H1 (cell line): ENCODE data around the gene IL1RL1. TPM values are rescaled to one million over a fixed set of nuclear protein-coding genes. Genes with fewer than 3 reads are reported as not detected.

Experiments used
- CTCF ChIA-PET: fragments of 300-600 bp; sonication (Branson Sonifier 250); formaldehyde crosslinking; loops from one replicate; lab custom pipeline; 2021; ENCODE audit not compliant: partially characterized antibody; lab: Charles Lee
- POLR2A ChIA-PET: fragments of 300-600 bp; sonication (Branson Sonifier 250); formaldehyde crosslinking; loops from one replicate; lab custom pipeline; 2021; ENCODE audit warnings: inconsistent platforms; ENCODE audit not compliant: partially characterized antibody; lab: Charles Lee
- DNase-seq, 2 experiments: peaks; one replicate each; pipeline versions ENCODE4 v3.0.0 to v3.0.0-alpha.2; 2010 to 2022; ENCODE audit warnings: low spot score in 2 of 2, low read depth in 1 of 2, mixed read lengths in 1 of 2
- FAIRE-seq: peaks from 2 replicates; lab custom pipeline; 2011; peaks lifted over from hg19 to GRCh38; lab: Jason Lieb, UNC
- H2AFZ ChIP-seq: 2 replicates; pipeline ENCODE4 v1.8.1; 2012; ENCODE audit warnings: low read length, inconsistent platforms
- H2AK5ac ChIP-seq: 2 replicates; pipeline ENCODE4 v1.6.1; 2013; ENCODE audit warnings: low read depth, low read length
- H2BK120ac ChIP-seq: replicated peaks from 2 replicates; pipeline ENCODE3; 2013; ENCODE audit warnings: low read depth, low read length, inconsistent platforms
- H2BK12ac ChIP-seq: 2 replicates; pipeline ENCODE4 v1.6.1; 2013; ENCODE audit warnings: low read depth, low read length
- H2BK15ac ChIP-seq: 2 replicates; pipeline ENCODE4 v1.6.1; 2013; ENCODE audit warnings: low read length
- H2BK20ac ChIP-seq: 2 replicates; pipeline ENCODE4 v1.6.1; 2013; ENCODE audit warnings: low read length
- H2BK5ac ChIP-seq: 2 replicates; pipeline ENCODE4 v1.6.1; 2013; ENCODE audit warnings: low read depth, low read length
- H3K14ac ChIP-seq: 2 replicates; pipeline ENCODE4 v1.6.1; 2013; ENCODE audit warnings: inconsistent platforms; ENCODE audit not compliant: insufficient read length
- H3K18ac ChIP-seq: 2 replicates; pipeline ENCODE4 v1.6.1; 2013; ENCODE audit warnings: low read length; ENCODE audit errors: extremely low read depth
- H3K23ac ChIP-seq: 2 replicates; pipeline ENCODE4 v1.6.1; 2013; ENCODE audit warnings: inconsistent platforms; ENCODE audit not compliant: insufficient read length
- H3K23me2 ChIP-seq: 2 replicates; pipeline ENCODE4 v1.6.1; 2013; ENCODE audit warnings: low read depth, low read length
- H3K27ac ChIP-seq: 2 replicates; pipeline ENCODE4 v1.6.1; 2011; ENCODE audit warnings: low read depth, low read length, inconsistent platforms
- H3K27me3 ChIP-seq, 4 experiments: replicated peaks in 1 of 4; 1 replicate in 1 of 4; 2 replicates in 3 of 4; pipeline versions ENCODE4 v1.6.1 to v1.8.1; 2011 to 2013; ENCODE audit warnings: low read length in 3 of 4, mild to moderate bottlenecking in 3 of 4, inconsistent platforms in 2 of 4, mixed read lengths in 2 of 4, moderate library complexity in 1 of 4; ENCODE audit not compliant: control insufficient read depth in 3 of 4, insufficient read depth in 3 of 4; ENCODE audit errors: extremely low read depth in 1 of 4
- H3K36me3 ChIP-seq, 4 experiments: 2 replicates each; pipeline versions ENCODE4 v1.6.1 to v1.8.1; 2011 to 2013; ENCODE audit warnings: mild to moderate bottlenecking in 4 of 4, low read length in 3 of 4, moderate library complexity in 2 of 4, control low read depth in 1 of 4, inconsistent platforms in 1 of 4; ENCODE audit not compliant: insufficient read depth in 4 of 4, control insufficient read depth in 2 of 4
- H3K4ac ChIP-seq: replicated peaks from 2 replicates; pipeline ENCODE3; 2013; ENCODE audit warnings: low read length, low read depth, mixed read lengths, inconsistent platforms; ENCODE audit not compliant: insufficient read length
- H3K4me1 ChIP-seq, 4 experiments: replicated peaks in 1 of 4; 1 replicate in 1 of 4; 2 replicates in 3 of 4; pipeline versions ENCODE4 v1.6.1 to v1.8.1; 2011 to 2013; ENCODE audit warnings: low read length in 3 of 4, inconsistent platforms in 2 of 4, mixed read lengths in 1 of 4; ENCODE audit not compliant: insufficient read depth in 4 of 4, control insufficient read depth in 3 of 4
- H3K4me2 ChIP-seq, 2 experiments: 2 replicates each; pipeline versions ENCODE4 v1.6.1 to v1.8.1; 2011 to 2013; ENCODE audit warnings: low read depth in 2 of 2, low read length in 2 of 2, control low read depth in 1 of 2, inconsistent platforms in 1 of 2, mild to moderate bottlenecking in 1 of 2; ENCODE audit not compliant: insufficient read depth in 1 of 2
- H3K4me3 ChIP-seq, 4 experiments: fragments of 200-600, 300-600 bp in 1 of 4; sonication (generic), shearing (Covaris generic), sonication (Bioruptor Twin) in 1 of 4; 2 replicates each; pipeline versions ENCODE4 v1.5.1 to v1.8.1; 2011 to 2016; ENCODE audit warnings: low read length in 4 of 4, low read depth in 3 of 4, control low read depth in 2 of 4, inconsistent platforms in 2 of 4, mild to moderate bottlenecking in 2 of 4, mixed read lengths in 1 of 4, moderate library complexity in 1 of 4; ENCODE audit not compliant: insufficient read depth in 2 of 4; ENCODE audit errors: extremely low read depth in 1 of 4
- H3K56ac ChIP-seq: replicated peaks from 2 replicates; pipeline ENCODE3; 2013; ENCODE audit warnings: low read depth, mild to moderate bottlenecking, mixed read lengths, low read length, inconsistent platforms; ENCODE audit not compliant: insufficient read length
- H3K79me1 ChIP-seq: 2 replicates; pipeline ENCODE4 v1.6.1; 2013; ENCODE audit warnings: low read depth, low read length, control low read depth
- H3K79me2 ChIP-seq, 2 experiments: 2 replicates each; pipeline versions ENCODE4 v1.6.1 to v1.8.1; 2012 to 2013; ENCODE audit warnings: low read length in 2 of 2, mild to moderate bottlenecking in 2 of 2, inconsistent platforms in 1 of 2; ENCODE audit not compliant: insufficient read depth in 2 of 2, control insufficient read depth in 1 of 2
- H3K9ac ChIP-seq, 4 experiments: replicated peaks in 1 of 4; 1 replicate in 1 of 4; 2 replicates in 3 of 4; pipeline versions ENCODE4 v1.6.1 to v1.8.1; 2011 to 2013; ENCODE audit warnings: low read depth in 3 of 4, low read length in 3 of 4, control low read depth in 2 of 4, mild to moderate bottlenecking in 2 of 4, moderate library complexity in 2 of 4, inconsistent platforms in 1 of 4; ENCODE audit errors: extremely low read depth in 1 of 4
- H3K9me3 ChIP-seq, 2 experiments: 2 replicates each; pipeline versions ENCODE4 v1.6.1 to v1.8.1; 2012 to 2013; ENCODE audit warnings: mild to moderate bottlenecking in 2 of 2, moderate library complexity in 2 of 2, control low read depth in 1 of 2, inconsistent platforms in 1 of 2, low read depth in 1 of 2, low read length in 1 of 2, mixed read lengths in 1 of 2; ENCODE audit not compliant: insufficient read depth in 2 of 2
- H4K20me1 ChIP-seq, 2 experiments: replicated peaks in 1 of 2; 2 replicates each; pipeline versions ENCODE3 to v1.8.1; 2011 to 2013; ENCODE audit warnings: inconsistent platforms in 2 of 2, low read length in 2 of 2, mild to moderate bottlenecking in 1 of 2; ENCODE audit not compliant: insufficient read depth in 2 of 2, control insufficient read depth in 1 of 2
- H4K5ac ChIP-seq: 2 replicates; pipeline ENCODE4 v1.6.1; 2013; ENCODE audit warnings: low read length, low read depth, mixed read lengths, inconsistent platforms; ENCODE audit not compliant: insufficient read length
- H4K8ac ChIP-seq: 2 replicates; pipeline ENCODE4 v1.8.0; 2013; ENCODE audit warnings: mild to moderate bottlenecking, moderate library complexity, low read length, inconsistent platforms; ENCODE audit not compliant: insufficient read depth; ENCODE audit errors: extremely low read depth
- H4K91ac ChIP-seq: replicated peaks from 2 replicates; pipeline ENCODE3; 2013; ENCODE audit warnings: low read length, mixed read lengths, inconsistent platforms; ENCODE audit not compliant: insufficient read length
- CREB1 ChIP-seq: IDR thresholded peaks from 2 replicates; pipeline ENCODE4 v1.6.1; 2012; ENCODE audit warnings: inconsistent platforms
- WGBS, 2 experiments: shearing (Covaris generic) in 1 of 2; methylation state at CpG; one replicate each; pipeline versions ENCODE4 v1.1.6 to v1.1.7; 2013 to 2015; ENCODE audit warnings: low lambda C conversion rate in 2 of 2, mixed read lengths in 2 of 2, inconsistent platforms in 1 of 2, low coverage in 1 of 2, missing lambda C conversion rate in 1 of 2; ENCODE audit not compliant: insufficient replicate concordance in 2 of 2, insufficient coverage in 1 of 2, insufficient read length in 1 of 2; ENCODE audit errors: extremely low coverage in 1 of 2, missing lambda C conversion rate in 1 of 2; 5-methylcytosine and 5-hydroxymethylcytosine counted together
- polyA plus RNA-seq, 7 experiments: library from polyadenylated mRNA; depleted of rRNA in 3 of 7; stranded (reverse) in 5 of 7; unstranded in 2 of 7; fragments of >200 nt in 5 of 7; fragments of 200-250 nt in 2 of 7; gene quantifications; 1 replicate in 5 of 7; 2 replicates in 1 of 7; 4 replicates in 1 of 7; pipeline versions ENCODE4 v1.2.1 to v1.2.3, GENCODE V29; 2011 to 2013; ENCODE audit warnings: missing spikeins in 2 of 7, mixed read lengths in 2 of 7
- total RNA-seq: library from RNA; stranded (reverse); fragmentation: NEBNext Ultra II Directional; extraction: Animal tissue kit (Norgen Biotek cat#: 25700); gene quantifications from 2 replicates; pipeline ENCODE4 v1.2.1, GENCODE V29; 2021

Gene IL1RL1
- total and polyA plus RNA-seq, 2 of the 8 experiments (the other 6 are each of a cell fraction or from before 2014, with no cell fraction given), result not detected

DNA sequence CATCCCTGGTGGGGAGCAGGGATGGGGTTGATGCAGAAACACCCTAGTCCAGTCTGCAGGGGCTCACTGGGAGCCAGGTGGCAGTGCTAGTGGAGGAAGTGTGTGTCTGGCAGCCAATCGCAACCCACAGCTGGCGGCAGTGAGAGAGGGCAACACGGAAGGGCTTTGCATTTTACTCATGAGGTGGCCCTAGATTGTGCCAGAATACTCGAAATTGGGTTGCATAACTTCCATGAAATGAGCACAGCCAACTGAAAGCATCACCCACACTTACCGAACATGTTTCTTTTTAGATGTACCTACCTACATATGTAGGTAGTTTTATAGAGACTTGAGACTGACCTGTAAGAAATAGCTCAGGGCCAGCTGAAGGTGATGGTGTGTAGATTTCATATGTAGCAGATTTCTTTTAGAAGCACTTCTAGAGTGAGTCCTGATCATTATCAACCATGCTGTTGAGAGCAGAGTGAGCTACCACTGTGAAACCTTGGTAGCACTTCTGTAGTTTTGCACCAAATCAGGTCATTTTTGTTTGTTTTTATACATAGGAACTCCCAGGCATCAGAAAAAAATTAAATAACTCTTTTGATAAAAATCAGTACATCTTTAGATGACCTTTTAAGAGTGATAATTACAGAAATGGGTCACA is 57.2 kb downstream of the IL1RL1 start:
- Histone ChIP-seq H2BK5ac (no peak overlapping the region), H4K91ac (no peak overlapping the region), H2BK12ac (no peak overlapping the region), H2AK5ac (no peak overlapping the region), H3K56ac (no peak overlapping the region), H3K4me2 (no peak overlapping the region), H3K79me1 (no peaks in the 10 kb centered on the region), H3K79me2 (no peaks in the 10 kb centered on the region), H2BK15ac (no peak overlapping the region), H2AFZ (no peak overlapping the region), H3K9ac (no peak overlapping the region), H3K36me3 (no peaks in the 10 kb centered on the region), H4K20me1 (no peaks in the 10 kb centered on the region), H3K4me3 (no peak overlapping the region), H3K14ac (no peak overlapping the region), H4K8ac (no peak overlapping the region), H3K18ac (no peak overlapping the region), H4K5ac (no peak overlapping the region), H3K4me1 (no peaks in the 10 kb centered on the region), H3K23ac (no peak overlapping the region), H3K4ac (no peak overlapping the region), H3K27ac (no peak overlapping the region), H3K23me2 (no peaks in the 10 kb centered on the region), H2BK20ac (no peak overlapping the region), H3K9me3 (peaks cover 26 to 30% of the 10 kb centered on the region in 2 experiments), H2BK120ac (no peak overlapping the region), H3K27me3 (peaks cover 0 to 1% (median 0%) of the 10 kb centered on the region in 4 experiments; a peak in 1 of 7 replicates)
- TF ChIP-seq CREB1, result no peak
- FAIRE-seq, result no peak
- ChIA-PET CTCF (interaction anchor here (0.8 to 0.9 kb wide), 2 partner anchors 15 to 128 kb away, joined by 3 read pairs; no protein-coding TSS in a partner anchor), POLR2A (no interaction called here)
- no peak for DNase-seq
- WGBS, 2 experiments, result 80% methylated on average over 5 of the region's 5 CpGs; no CpG with 5 or more reads in 1 of the 2 experiments
